GM12873 (cell line): Measurements from ENCODE around the gene NPDC1.

ENCODE experiments used
- TF ChIP-seq, protein P1 (sequence below): IDR thresholded peaks from 2 replicates; pipeline ENCODE4 v1.5.1; 2012; ENCODE audit warnings: low read depth, mild to moderate bottlenecking, moderate library complexity, low read length, control low read depth; ENCODE audit not compliant: insufficient read depth; ENCODE audit errors: missing control alignments

The NPDC1 gene

DNA sequence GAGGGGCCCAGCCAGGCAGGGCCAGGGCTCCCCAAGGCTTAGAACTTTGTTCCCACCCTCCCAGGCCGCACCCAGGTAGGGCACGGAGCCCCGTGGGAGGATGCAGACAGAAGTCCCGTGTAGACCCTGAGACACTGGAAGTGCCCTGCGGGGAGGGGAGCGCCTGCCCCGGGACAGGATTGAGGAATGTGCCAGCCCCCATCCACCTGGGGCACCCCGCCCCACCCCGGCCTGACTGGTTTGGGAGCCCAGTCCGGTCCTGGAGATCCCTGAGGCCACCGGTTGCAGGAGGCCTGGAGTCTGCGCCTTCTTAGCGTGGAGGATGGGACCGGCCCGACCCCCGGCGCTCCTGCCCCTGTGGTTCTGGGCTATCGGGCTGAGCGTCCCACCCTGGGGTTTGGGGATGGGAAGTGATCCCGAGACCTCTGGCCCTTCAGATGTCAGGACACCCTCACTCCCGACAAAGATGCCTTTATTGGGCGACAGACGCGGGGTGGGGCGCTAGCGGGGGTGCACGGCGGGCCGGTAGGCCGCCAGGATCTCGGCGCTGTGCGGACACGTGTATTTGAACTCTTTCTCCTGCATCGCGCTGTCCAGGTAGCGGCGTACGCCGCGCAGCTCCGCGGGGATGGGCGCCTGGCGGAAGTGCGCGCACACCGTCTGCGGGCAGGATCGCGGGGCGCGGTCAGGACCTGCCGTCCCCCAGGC is 51.6 kb downstream of the NPDC1 start:
- TF ChIP-seq, protein P1, sequence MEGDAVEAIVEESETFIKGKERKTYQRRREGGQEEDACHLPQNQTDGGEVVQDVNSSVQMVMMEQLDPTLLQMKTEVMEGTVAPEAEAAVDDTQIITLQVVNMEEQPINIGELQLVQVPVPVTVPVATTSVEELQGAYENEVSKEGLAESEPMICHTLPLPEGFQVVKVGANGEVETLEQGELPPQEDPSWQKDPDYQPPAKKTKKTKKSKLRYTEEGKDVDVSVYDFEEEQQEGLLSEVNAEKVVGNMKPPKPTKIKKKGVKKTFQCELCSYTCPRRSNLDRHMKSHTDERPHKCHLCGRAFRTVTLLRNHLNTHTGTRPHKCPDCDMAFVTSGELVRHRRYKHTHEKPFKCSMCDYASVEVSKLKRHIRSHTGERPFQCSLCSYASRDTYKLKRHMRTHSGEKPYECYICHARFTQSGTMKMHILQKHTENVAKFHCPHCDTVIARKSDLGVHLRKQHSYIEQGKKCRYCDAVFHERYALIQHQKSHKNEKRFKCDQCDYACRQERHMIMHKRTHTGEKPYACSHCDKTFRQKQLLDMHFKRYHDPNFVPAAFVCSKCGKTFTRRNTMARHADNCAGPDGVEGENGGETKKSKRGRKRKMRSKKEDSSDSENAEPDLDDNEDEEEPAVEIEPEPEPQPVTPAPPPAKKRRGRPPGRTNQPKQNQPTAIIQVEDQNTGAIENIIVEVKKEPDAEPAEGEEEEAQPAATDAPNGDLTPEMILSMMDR = no peak

DNA sequence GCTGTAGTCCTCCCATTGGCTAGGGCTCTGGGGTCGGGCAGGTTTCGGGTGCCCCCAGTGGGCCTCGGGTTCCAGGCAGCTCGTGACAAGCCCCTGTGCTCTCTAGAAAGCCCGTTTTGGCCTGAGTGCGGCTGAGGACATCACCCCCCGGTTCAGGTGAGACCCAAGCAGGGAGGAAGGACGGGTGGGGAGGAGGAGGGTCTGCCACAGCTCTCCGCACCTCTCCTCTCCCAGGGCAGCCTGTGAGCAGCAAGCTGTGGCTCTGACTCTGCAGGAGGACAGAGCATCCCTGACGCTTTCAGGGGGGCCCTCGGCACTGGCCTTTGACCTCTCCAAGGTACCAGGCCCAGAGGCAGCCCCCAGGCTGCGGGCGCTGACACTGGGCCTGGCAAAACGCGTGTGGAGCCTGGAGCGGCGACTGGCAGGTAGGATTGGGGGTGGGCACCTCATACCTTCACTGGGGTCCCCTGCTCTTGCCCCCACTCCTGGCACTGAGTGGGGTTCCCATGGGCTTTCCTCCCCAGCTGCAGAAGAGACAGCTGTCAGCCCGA is 53.1 kb downstream of the NPDC1 start:
- TF ChIP-seq, protein P1 = no peak

DNA sequence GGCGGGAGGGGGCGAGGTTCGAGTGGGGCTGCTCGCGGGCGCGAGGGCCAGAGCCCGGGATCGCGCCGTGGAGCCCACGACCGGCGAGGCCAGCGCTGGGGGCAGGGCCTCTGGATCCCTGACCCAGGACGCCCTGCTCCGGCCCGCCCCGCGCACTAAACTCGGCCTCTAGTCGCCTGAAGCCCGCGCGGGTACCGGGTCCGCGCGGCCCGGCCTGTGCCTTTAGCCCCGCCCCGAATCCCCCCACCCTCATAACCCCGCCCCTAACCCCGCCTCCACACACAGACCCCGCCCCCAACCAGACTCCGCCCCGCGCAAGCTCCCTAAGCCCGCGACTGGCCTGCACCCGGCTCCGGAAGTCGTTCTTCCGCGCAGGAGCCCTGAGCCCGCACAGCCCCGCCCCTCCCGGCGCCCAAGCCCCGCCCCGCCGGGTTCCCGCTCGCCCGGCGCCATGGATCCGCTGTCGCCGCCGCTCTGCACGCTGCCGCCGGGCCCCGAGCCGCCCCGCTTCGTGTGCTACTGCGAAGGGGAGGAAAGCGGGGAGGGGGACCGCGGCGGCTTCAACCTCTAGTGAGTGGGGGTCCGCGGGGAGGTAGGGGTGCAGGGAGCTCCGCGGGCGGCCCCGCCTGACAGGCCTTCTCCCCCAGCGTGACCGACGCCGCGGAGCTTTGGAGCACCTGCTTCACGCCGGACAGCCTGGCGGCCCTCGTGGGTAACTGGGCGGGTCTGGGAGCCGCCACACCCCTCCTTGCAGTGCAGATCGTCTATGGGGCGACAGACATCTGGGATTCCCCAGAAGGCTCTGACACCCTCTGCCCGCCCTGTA is 53.8 kb downstream of the NPDC1 start, which contains the start of gene PAXX:
TSS of gene PAXX (plus strand) at position 430 of the 826 bp plus-strand sequence. CDS start at position 452, 22 bp downstream.
- TF ChIP-seq, protein P1 = no peak

DNA sequence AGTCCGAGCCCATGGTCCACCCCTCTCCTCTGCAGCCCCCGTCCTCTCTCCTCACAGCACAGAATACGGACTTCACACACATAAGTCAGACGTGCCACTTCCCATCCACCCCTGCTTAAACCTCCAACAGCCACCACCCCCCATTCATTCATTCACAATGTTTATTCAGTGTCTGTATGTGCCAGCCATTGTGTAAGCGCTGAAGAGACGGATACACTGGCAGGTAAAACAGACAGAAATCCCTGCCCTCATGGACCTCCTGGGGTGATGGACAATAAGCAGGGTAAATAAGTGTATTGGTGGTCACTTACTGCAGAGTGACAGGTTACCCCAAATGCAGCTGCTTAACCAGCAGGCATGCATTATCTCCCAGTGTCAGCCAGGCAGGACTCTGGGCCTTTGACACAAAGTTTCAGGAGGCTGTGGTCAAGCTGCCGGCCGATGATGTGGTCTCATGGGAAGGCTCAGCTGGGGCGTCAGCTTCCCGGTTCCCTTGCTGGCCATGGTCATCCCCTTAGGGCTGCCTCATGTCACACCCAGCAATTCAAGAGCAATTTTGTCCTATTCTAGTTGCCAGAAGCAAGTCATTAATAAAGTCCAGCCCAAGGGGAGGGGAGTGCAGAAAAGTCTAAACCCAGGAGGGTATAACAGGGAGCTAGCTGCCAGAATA is 55.6 kb downstream of the NPDC1 start:
- TF ChIP-seq, protein P1 = no peak
